ENCODE data around the gene KRT17.

DNA sequence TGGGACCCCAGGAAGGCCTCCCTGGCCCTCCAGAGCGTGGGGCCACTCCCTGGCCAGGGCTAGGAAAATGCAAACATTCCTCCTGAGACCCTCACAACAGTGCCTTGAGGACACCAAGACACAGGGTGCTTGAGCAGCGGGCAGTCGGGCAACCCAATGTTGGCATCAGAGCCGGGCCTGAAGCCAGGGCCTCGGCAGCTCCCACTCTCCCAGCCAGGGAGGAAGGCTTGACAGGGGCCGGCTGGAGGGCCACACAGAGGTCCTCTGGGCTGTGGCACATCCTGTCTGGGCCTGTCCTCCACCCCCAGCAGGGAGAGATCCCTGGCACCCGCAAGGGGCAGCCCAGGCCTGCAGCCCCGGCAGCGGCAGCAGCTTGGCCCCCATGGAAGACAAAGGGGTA, 12.3 kb upstream of the KRT17 start:
- no peak for TF ChIP-seq EP300 (IDR thresholded peaks at IDR 0.05)
- TF ChIP-seq, protein P1, sequence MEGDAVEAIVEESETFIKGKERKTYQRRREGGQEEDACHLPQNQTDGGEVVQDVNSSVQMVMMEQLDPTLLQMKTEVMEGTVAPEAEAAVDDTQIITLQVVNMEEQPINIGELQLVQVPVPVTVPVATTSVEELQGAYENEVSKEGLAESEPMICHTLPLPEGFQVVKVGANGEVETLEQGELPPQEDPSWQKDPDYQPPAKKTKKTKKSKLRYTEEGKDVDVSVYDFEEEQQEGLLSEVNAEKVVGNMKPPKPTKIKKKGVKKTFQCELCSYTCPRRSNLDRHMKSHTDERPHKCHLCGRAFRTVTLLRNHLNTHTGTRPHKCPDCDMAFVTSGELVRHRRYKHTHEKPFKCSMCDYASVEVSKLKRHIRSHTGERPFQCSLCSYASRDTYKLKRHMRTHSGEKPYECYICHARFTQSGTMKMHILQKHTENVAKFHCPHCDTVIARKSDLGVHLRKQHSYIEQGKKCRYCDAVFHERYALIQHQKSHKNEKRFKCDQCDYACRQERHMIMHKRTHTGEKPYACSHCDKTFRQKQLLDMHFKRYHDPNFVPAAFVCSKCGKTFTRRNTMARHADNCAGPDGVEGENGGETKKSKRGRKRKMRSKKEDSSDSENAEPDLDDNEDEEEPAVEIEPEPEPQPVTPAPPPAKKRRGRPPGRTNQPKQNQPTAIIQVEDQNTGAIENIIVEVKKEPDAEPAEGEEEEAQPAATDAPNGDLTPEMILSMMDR (IDR thresholded peaks at IDR 0.05), result no peak
- no peak for TF ChIP-seq POLR2A (IDR thresholded peaks at IDR 0.05)
